Measurements from ENCODE around the gene WAS.
"Not testable (repeated sequence)": the region's sequence is repeated elsewhere in the genome, so short reads cannot be mapped to it uniquely, and the experiment has no call there.

WAS gene

DNA sequence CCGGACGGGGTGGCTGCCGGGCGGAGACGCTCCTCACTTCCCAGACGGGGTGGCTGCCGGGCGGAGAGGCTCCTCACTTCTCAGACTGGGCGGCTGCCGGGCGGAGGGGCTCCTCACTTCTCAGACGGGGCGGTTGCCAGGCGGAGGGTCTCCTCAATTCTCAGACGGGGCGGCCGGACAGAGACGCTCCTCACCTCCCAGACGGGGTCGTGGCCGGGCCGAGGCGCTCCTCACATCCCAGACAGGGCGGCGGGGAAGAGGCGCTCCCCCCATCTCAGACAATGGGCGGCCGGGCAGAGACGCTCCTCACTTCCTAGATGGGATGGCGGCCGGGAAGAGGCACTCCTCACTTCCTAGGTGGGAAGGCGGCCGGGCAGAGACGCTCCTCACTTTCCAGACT, 23.9 kb upstream of the WAS start:
- not testable (repeated sequence) for H4K91ac ChIP-seq (ENCODE audit: low read depth, low read length); H3K18ac ChIP-seq (ENCODE audit: low read length); H2BK120ac ChIP-seq (ENCODE audit: insufficient read depth, low read length, poor library complexity); H3K9me3 ChIP-seq (ENCODE audit: insufficient read depth, low read depth, low read length); H4K8ac ChIP-seq (ENCODE audit: low read depth, low read length); H3K79me1 ChIP-seq (ENCODE audit: low read length); H3K27ac ChIP-seq (ENCODE audit: low read depth, low read length); H3K4ac ChIP-seq (ENCODE audit: low read depth, low read length); H3K14ac ChIP-seq (ENCODE audit: low read length); H2AK5ac ChIP-seq (ENCODE audit: low read length); H3K9ac ChIP-seq (ENCODE audit: low read length); H3K4me2 ChIP-seq (ENCODE audit: low read length); H3K23ac ChIP-seq (ENCODE audit: low read length); DNase-seq; H3K4me3 ChIP-seq (ENCODE audit: low read depth, low read length); H3K4me1 ChIP-seq (ENCODE audit: control insufficient read depth in 1 of 2, insufficient read depth in 2 of 2, low read length in 2 of 2); H3K27me3 ChIP-seq (ENCODE audit: insufficient read depth, low read length); H4K12ac ChIP-seq (ENCODE audit: low read depth, low read length); H2BK5ac ChIP-seq (ENCODE audit: low read depth, low read length, poor library complexity); H2AFZ ChIP-seq (ENCODE audit: insufficient read depth, low read length, poor library complexity); H2BK12ac ChIP-seq (ENCODE audit: low read length); H3K79me2 ChIP-seq (ENCODE audit: control insufficient read depth, insufficient read depth, low read length, poor library complexity); H3K36me3 ChIP-seq (ENCODE audit: control insufficient read depth in 1 of 2, insufficient read depth in 2 of 2, low read length in 2 of 2)
- WGBS (ENCODE audit: extremely low coverage, insufficient coverage, insufficient read length) = no CpG with 5 or more reads among the region's 34 CpGs

GRCh38 chrX:48663241-48663640, 20.4 kb upstream of the WAS start:
- Histone ChIP-seq H3K9me3 (ENCODE audit: insufficient read depth, low read depth, low read length) (no peaks in the 10 kb centered on the region), H4K12ac (ENCODE audit: low read depth, low read length) (no peak overlapping the region), H3K36me3 (ENCODE audit: control insufficient read depth in 1 of 2, insufficient read depth in 2 of 2, low read length in 2 of 2) (no peaks in the 10 kb centered on the region), H3K4me2 (ENCODE audit: low read length) (no peak overlapping the region), H3K27me3 (ENCODE audit: insufficient read depth, low read length) (no peaks in the 10 kb centered on the region), H3K4me3 (ENCODE audit: low read depth, low read length) (no peak overlapping the region), H2AFZ (ENCODE audit: insufficient read depth, low read length, poor library complexity) (no peak overlapping the region), H4K8ac (ENCODE audit: low read depth, low read length) (no peak overlapping the region), H3K18ac (ENCODE audit: low read length) (no peak overlapping the region), H3K23ac (ENCODE audit: low read length) (no peak overlapping the region), H2AK5ac (ENCODE audit: low read length) (no peak overlapping the region), H3K79me1 (ENCODE audit: low read length) (no peaks in the 10 kb centered on the region), H3K9ac (ENCODE audit: low read length) (no peak overlapping the region), H2BK5ac (ENCODE audit: low read depth, low read length, poor library complexity) (no peak overlapping the region), H3K14ac (ENCODE audit: low read length) (no peak overlapping the region), H4K91ac (ENCODE audit: low read depth, low read length) (no peak overlapping the region), H3K27ac (ENCODE audit: low read depth, low read length) (no peak overlapping the region), H3K4ac (ENCODE audit: low read depth, low read length) (no peak overlapping the region), H3K79me2 (ENCODE audit: control insufficient read depth, insufficient read depth, low read length, poor library complexity) (no peaks in the 10 kb centered on the region), H3K4me1 (ENCODE audit: control insufficient read depth in 1 of 2, insufficient read depth in 2 of 2, low read length in 2 of 2) (no peaks in the 10 kb centered on the region), H2BK120ac (ENCODE audit: insufficient read depth, low read length, poor library complexity) (no peak overlapping the region), H2BK12ac (ENCODE audit: low read length) (no peak overlapping the region)
- no CpG with 5 or more reads among the region's 1 CpG for WGBS (ENCODE audit: extremely low coverage, insufficient coverage, insufficient read length)
- no peak for DNase-seq

DNA sequence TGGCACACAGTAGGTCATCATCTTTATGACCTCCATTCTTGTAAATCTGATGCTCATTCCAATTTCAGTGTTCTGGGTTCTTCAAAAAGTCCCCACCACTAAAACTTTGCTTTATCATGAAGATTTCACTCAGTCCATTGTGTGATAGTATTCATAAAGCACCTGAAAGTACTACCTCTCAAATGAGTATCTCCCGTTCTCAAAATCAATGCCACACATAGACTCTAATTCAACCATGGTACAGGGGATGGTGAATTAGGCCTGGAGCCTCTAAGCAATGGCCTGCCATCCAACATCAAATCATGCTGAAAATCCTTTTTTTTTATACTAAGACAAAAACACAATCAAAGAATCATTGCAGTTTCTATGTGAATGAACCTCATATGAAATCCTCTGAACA, 19.4 kb upstream of the WAS start:
- H3K27ac ChIP-seq (ENCODE audit: low read depth, low read length) = no peak overlapping the region
- H3K4me2 ChIP-seq (ENCODE audit: low read length) = no peak overlapping the region
- H3K4me3 ChIP-seq (ENCODE audit: low read depth, low read length) = no peak overlapping the region
- no peak overlapping the region for H4K12ac ChIP-seq (ENCODE audit: low read depth, low read length)
- H3K9ac ChIP-seq (ENCODE audit: low read length) = no peak overlapping the region
- no peak overlapping the region for H2AFZ ChIP-seq (ENCODE audit: insufficient read depth, low read length, poor library complexity)
- no peaks in the 10 kb centered on the region for H3K4me1 ChIP-seq (ENCODE audit: control insufficient read depth in 1 of 2, insufficient read depth in 2 of 2, low read length in 2 of 2)
- H2AK5ac ChIP-seq (ENCODE audit: low read length) = no peak overlapping the region
- no peaks in the 10 kb centered on the region for H3K79me1 ChIP-seq (ENCODE audit: low read length)
- H2BK120ac ChIP-seq (ENCODE audit: insufficient read depth, low read length, poor library complexity) = no peak overlapping the region
- no peak overlapping the region for H3K18ac ChIP-seq (ENCODE audit: low read length)
- no peaks in the 10 kb centered on the region for H3K27me3 ChIP-seq (ENCODE audit: insufficient read depth, low read length)
- H2BK12ac ChIP-seq (ENCODE audit: low read length) = no peak overlapping the region
- H3K9me3 ChIP-seq (ENCODE audit: insufficient read depth, low read depth, low read length) = no peaks in the 10 kb centered on the region
- H4K8ac ChIP-seq (ENCODE audit: low read depth, low read length) = no peak overlapping the region
- H3K79me2 ChIP-seq (ENCODE audit: control insufficient read depth, insufficient read depth, low read length, poor library complexity) = no peaks in the 10 kb centered on the region
- H3K4ac ChIP-seq (ENCODE audit: low read depth, low read length) = no peak overlapping the region
- no CpG with 5 or more reads among the region's 1 CpG for WGBS (ENCODE audit: extremely low coverage, insufficient coverage, insufficient read length)
- no peak overlapping the region for H3K23ac ChIP-seq (ENCODE audit: low read length)
- no peak overlapping the region for H3K14ac ChIP-seq (ENCODE audit: low read length)
- no peaks in the 10 kb centered on the region for H3K36me3 ChIP-seq (ENCODE audit: control insufficient read depth in 1 of 2, insufficient read depth in 2 of 2, low read length in 2 of 2)
- H4K91ac ChIP-seq (ENCODE audit: low read depth, low read length) = no peak overlapping the region
- DNase-seq = no peak
- no peak overlapping the region for H2BK5ac ChIP-seq (ENCODE audit: low read depth, low read length, poor library complexity)

GRCh38 chrX:48665991-48666390, 17.6 kb upstream of the WAS start:
- DNase-seq = no peak
- H4K91ac ChIP-seq (ENCODE audit: low read depth, low read length) = no peak overlapping the region
- H2AFZ ChIP-seq (ENCODE audit: insufficient read depth, low read length, poor library complexity) = no peak overlapping the region
- H2BK5ac ChIP-seq (ENCODE audit: low read depth, low read length, poor library complexity) = no peak overlapping the region
- H4K12ac ChIP-seq (ENCODE audit: low read depth, low read length) = no peak overlapping the region
- H3K4me3 ChIP-seq (ENCODE audit: low read depth, low read length) = no peak overlapping the region
- H2AK5ac ChIP-seq (ENCODE audit: low read length) = no peak overlapping the region
- H3K27me3 ChIP-seq (ENCODE audit: insufficient read depth, low read length) = no peaks in the 10 kb centered on the region
- no peak overlapping the region for H4K8ac ChIP-seq (ENCODE audit: low read depth, low read length)
- no peak overlapping the region for H2BK120ac ChIP-seq (ENCODE audit: insufficient read depth, low read length, poor library complexity)
- no peaks in the 10 kb centered on the region for H3K4me1 ChIP-seq (ENCODE audit: control insufficient read depth in 1 of 2, insufficient read depth in 2 of 2, low read length in 2 of 2)
- H3K27ac ChIP-seq (ENCODE audit: low read depth, low read length) = no peak overlapping the region
- H3K9ac ChIP-seq (ENCODE audit: low read length) = no peak overlapping the region
- H3K79me2 ChIP-seq (ENCODE audit: control insufficient read depth, insufficient read depth, low read length, poor library complexity) = no peaks in the 10 kb centered on the region
- no peak overlapping the region for H3K14ac ChIP-seq (ENCODE audit: low read length)
- H3K4ac ChIP-seq (ENCODE audit: low read depth, low read length) = no peak overlapping the region
- no peak overlapping the region for H3K4me2 ChIP-seq (ENCODE audit: low read length)
- H2BK12ac ChIP-seq (ENCODE audit: low read length) = no peak overlapping the region
- H3K9me3 ChIP-seq (ENCODE audit: insufficient read depth, low read depth, low read length) = no peaks in the 10 kb centered on the region
- no peak overlapping the region for H3K18ac ChIP-seq (ENCODE audit: low read length)
- no CpG with 5 or more reads among the region's 2 CpGs for WGBS (ENCODE audit: extremely low coverage, insufficient coverage, insufficient read length)
- H3K36me3 ChIP-seq (ENCODE audit: control insufficient read depth in 1 of 2, insufficient read depth in 2 of 2, low read length in 2 of 2) = no peaks in the 10 kb centered on the region
- H3K79me1 ChIP-seq (ENCODE audit: low read length) = no peaks in the 10 kb centered on the region
- no peak overlapping the region for H3K23ac ChIP-seq (ENCODE audit: low read length)
